Measurements from ENCODE around the gene ACTN1.

Gene ACTN1

DNA sequence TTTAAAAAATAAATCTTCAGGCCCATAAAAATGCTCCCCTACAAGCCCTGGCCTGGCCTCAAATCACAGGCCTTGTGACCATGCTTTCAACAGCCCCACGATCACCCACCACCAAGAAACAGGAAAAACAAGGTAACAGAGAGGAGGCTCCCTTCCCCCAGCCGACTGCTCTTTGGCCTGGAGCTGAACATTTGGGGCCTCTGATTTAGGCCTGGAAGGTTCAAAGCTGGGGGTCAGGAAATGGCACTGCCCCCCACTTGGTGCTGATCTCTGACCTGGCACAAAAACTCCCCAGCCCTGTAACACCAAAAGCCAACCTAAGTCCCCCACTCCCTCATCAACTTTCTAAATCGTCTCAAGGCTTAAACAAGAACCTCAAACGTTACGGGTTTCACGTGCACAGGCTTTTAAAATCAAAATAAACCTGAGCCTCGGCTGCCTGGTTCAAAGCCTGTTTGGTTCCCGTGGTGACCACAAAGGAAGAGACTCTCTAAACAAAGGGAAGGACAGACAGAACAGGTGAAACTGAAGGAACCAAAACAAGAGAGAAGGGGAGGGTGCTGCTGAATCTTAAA is 9.0 kb downstream of the ACTN1 start:
- no peak for DNase-seq

DNA sequence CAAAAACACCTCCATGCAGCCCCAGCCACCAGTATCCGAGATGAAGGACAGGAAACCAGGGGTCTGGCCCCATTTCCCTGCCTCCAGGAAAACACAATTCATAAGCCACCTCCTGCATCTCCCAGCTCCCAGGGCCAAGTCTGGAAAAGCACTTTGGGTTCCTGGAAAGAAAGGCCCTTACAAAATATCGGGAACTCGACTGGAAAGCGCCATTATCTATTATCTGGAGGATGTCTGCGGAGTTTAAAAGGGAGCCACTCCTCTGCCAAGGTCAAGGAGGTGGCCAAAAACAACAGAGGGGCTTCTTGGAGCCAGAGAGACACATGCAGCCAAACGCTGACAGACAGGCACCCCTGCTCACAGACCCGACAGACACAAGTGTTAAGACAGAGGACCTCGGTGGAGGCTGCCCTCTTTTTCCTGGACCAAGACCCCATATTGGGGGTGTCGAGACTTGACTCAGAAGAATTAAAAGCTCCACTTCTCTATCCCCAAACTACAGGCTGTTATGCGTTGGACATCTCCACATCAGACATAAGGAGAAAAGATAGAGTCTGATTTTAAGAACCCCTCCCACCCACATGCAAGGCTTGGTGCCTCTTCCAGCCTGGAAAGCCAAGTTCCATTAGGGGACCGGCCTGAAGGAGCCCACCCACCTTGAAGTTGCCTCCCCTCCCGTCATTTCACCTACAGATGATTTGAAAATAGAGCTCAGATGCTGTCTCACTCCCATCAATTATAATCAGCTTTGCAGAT is 9.6 kb downstream of the ACTN1 start:
- DNase-seq: peak in 1 of 58 donors; percentile 34

DNA sequence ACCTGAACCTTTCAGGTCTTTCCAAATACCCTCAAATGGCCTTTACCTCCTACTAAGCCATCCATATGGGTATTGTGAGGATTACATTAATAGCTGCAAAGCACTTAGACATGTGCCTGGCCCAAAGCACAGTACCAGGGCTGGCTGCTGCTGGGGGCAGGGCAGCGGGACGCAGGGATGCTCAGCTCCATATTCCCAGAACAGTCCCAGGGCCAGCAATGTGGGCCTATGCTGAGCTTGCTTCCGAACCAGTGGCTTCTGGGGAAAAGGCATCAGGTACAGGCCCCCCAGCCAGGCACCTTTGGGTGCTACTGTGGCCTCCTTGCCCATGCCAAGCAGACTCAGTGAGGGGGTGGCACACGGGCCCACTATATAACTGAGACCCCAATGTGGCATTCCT is 10.4 kb downstream of the ACTN1 start:
- DNase-seq: no peak

DNA sequence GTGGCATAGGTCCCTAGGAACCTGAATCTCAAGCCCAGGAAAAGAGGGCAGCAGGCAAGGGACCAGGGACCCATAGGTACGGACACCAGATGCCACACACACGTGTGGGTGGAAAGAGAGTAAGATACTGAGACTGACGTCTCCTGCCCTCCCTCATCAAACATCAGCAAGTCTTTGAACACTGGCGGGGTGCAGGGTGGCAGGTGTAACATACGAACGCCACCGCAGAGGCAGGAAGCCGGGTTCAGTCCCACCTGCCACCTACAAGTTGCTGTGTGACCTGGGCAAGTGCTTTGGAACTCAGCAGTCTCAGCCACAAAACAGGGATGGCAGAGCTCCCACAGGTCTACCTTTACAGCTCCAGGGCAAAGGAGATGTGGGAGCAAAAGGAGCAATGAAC is 11.1 kb downstream of the ACTN1 start:
- DNase-seq: no peak

DNA sequence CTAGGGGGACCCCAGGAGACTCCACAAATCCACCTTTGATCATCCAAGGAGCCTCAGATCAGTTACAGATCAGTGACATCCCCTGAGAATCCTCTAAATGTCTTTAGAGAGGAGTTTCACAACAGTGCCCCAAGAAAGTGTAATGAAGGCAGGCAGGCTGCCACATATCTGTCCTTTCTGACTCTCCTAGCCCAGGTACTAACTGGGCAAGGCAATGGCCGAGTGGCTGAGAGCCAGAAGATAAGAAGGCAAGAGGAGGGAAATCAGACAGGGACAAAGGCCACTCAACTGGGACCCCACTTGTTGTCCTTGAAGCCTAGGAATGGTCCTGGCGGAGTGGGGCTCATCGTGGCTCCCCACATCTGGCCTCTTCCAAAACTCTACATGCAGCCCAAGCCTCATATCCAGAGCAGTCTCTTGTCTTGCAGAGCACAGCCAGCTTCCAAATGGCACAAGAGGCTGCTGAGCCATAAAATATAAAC is 11.6 kb downstream of the ACTN1 start:
- no peak for DNase-seq

DNA sequence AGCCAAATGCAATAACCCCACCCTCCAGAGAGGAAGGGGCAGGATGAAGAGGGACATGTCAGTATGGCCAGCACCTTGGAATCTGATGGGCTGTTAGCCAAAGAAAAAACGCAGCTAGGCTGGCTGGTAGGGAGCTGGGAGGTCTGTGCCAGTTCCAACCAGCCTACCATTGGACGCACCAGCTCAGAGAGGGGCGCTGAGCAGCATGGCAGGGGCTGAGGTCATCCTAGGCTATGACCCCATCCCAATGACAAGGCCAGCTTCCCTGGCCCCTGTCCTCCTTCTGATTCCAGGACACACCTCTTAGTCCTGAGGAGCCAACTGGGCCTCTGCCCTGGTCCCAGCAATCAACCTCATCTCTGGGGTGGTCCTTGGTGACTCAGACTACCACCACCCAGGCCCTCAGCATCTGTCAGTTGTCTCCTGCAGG is 12.2 kb downstream of the ACTN1 start:
- DNase-seq: no peak

DNA sequence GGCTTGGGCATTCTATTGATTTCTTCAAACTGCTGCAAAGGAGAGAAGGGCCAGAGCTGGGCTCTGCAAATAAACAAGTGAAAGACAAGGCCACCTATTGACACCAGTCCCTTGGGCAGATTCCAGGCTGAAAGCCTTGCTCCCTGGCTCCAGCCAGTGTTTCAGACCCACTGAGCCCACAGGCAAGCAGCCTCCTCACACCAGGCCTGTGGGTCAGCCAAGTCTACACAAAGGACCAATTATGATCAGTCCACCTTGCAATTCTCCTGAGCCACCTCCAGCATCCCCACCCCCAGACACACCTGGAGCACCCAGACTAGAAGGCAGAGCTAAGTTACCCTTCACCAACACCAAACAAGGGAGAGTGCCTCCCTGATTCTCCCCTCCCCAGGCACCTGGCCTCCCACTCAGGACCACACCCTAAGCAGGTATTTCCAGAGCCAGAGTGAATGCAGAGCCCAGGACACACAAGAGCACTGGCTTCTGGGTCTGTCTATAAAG is 13.8 kb downstream of the ACTN1 start:
- peak in 8 of 58 donors; percentile 12 to 23 (median 17) for DNase-seq

DNA sequence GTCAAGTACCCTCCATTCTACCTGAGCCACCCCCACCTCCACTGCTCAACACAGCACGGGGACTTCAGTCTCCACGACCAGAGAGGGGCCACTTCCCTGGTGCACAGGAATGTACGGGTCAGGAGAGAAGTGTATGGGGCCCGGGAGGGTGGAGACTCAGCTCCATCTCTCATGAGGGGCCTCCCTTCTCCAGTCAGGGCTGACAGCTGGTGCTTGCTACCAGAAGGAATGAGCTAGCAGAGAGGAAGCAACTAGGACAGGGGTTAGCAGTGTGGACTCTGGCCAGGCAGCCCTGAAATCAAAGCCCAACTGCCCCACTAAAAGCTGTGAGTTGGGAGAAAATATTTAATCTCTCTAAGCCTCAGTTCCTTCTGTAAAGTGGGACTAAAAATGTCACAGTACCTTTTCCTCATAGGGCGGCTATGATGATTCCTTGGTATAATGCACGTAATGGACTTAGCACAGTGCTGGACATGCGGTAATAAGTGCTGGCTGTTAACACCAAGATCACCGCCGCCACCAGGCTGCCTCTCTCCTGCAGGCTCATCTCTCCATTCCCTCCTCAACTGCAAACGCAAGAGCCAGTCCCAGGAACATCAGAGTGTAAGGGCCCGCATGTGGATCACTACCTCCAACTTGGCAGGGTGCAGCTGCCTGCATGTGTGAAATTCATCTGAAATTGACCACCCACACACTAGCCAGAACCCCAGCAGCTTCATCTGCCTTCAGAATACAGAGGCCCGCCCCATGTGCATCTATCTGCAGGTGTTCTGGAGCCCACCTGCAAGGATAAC is 14.6 kb downstream of the ACTN1 start:
- DNase-seq: peak in 6 of 58 donors; percentile 9 to 71 (median 22)

DNA sequence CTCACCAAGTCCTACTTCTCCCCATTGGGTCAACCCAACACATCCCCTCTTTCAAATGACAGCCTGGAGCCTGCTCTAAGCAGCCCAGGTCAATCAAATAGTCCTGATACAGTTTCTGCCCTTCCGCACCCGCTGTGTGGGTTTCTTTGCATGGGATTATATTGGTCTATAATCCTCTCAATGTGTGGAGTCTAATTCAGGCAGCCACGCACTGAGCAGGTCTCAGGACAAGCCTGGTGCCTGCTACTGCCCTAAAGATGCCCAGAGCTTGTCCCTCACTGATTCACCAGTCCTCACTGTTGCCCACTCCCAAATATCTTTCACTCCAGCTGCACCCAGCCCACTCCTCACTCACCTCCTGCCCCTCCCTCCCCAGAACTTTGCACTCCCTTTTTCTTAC is 16.4 kb downstream of the ACTN1 start:
- DNase-seq: no peak

DNA sequence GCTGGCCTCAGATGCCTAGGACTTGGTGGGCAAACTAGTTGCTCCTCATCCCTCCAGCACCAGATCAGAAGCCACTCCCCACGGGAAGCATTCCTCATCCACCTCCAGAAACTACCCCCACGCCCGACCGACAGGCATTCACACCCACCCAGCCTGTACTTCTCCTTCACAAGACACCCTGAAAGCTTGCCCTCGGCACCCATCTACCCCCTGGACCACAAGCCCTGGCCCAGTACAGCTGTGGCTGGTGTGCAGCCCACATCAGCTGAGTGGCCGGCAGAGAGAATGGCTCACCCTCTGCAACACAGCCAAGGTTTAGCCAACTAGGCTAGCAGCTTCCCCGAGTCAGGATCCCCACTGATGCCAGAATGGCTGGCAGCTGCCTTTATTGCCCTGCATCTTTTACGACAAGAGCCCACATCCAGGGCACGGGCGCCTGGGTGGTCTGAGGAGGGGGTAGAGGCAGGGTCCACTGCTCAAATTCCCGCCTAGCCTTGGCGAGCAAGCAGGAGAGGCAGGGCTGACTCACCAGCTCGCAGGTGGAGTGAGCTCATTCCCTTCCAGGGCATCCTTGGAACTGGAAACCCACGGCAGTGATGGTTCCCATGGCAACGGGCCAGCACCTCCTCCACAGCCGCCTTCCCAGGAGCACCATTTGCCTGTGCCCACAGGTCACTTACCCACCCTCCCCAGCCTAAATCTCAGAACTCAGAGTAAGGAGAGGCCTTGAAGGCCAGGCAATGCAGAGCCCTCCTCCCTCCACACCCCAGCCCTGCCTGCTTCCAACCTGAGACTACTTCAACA is 17.1 kb downstream of the ACTN1 start:
- peak in 36 of 58 donors; percentile 10 to 72 (median 49) for DNase-seq

DNA sequence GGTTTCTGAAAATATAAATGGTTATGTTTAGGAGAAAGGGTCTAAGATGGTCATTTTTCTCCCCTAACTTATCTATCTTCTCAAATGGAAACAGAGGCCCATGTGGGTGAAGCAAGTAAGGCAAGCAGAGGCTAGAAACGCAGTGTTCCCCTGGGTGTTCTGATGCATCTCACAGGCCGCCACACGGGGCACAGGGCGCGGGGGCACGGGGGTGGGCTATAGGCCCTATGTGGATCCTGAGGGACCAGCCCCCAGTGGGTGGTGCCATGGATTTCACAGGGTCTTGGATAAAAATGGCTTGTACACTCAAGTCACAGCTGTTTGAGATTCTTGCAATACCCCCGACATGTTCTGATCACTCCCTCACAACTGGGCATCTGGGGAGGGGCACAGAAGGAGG is 17.7 kb downstream of the ACTN1 start:
- no peak for DNase-seq

DNA sequence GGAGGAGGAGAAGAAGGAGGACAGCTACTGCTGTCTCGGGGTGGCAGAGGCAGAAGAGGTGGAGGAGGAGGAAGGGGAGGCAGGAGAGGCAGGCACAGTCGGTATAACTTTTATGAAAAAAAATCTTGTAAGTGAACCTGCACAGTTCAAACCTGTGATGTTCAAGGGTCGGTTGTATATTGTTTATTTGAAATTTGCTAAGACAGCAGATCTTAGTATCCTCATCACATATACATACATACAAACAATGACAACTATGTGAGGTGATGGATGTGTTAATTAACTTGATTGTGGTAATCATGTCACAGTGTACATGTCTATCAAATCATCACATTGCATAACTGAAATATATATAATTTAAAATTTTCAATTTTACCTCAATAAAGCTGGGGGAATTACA is 19.0 kb downstream of the ACTN1 start:
- DNase-seq: no peak

DNA sequence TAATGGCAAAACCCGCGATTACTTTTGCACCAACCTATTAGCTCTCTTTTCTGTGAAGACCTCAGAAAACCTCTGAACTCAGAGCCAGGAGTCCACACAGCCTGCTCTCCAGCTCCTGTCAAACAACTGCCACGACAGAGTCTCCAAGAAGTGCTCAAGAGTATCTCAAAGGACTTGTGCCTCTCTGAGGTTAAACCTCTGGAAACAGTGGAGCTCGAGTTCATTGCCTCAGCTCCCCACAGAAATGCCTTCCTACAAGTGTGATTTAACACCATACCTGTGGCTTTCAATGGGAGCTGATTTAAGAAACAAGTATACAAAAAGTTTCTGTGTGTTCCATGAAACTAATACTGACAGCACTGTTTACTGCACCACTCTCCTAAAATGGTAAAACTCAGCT is 20.1 kb downstream of the ACTN1 start:
- no peak for DNase-seq

DNA sequence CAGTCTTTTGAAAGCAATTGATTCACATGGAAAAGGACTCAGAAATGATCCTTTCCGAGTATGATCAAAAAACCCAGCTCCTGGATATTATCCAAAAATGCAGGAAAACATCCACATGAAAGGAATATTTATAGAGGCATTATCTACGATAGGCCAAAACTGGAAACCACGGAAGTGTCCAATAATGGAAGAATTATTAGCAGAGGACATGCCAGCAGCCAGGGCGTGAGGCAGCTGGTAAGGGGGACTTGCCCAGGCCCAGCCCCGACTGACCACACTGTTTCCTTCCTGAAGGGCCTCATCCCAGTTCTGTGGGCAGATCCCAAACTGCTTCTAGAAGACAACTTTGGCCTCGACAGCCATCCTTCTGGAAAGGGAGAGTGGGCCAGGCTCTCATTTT is 20.5 kb downstream of the ACTN1 start:
- DNase-seq: no peak

DNA sequence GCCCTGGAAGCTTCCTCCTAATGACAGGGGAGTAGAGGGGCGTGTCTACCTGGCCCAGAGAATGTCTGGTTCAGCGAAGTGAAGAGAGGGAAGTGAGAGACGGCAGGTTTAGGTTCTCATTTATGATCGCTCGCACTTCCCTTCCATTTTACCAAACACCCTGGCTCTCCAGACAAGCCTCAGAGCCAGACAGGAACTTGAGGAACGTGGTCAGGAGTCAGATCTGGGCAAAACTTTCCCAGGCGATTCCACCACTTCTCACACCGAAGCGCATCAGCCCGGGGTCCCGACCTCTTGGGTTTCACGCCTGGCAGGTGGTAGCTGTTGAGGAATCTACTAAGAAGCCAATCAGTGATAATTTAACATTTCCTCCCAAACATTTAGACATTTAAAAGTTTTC is 21.3 kb downstream of the ACTN1 start:
- no peak for DNase-seq

DNA sequence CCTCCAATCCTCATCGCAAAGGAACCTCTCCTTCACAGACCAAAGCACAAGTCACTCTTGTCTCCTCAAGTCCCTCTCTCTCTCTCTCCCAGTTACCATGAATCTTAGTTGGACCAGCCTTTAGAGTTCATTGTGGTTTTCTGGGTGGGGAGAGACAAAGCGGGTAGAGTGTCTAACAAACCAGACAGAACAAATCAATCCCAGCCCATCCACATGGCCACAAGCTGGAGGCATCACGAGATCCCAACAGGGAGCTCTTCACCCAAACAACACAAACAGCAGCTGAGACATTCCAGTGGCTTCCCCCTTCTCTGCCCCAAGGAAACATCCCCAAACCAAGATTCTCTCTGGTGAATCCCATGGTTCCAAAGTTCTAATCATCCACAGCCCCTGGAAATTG is 22.4 kb downstream of the ACTN1 start:
- no peak for DNase-seq

DNA sequence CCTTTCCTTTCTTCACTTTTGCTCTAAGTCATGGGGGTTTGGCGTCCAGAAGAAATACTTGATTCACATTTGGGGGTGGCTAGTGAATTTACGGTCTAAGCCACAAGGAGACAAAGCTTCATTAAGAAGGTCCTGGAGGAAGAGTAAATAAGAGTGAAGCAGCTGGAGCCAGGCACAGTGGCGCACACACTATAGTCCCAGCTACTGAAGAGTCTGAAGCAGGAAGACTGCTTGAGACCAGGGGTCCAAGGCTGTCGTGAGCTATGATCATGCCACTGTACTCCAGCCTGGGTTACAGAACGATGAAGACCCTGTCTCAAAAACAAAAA is 23.3 kb downstream of the ACTN1 start:
- DNase-seq: no peak

DNA sequence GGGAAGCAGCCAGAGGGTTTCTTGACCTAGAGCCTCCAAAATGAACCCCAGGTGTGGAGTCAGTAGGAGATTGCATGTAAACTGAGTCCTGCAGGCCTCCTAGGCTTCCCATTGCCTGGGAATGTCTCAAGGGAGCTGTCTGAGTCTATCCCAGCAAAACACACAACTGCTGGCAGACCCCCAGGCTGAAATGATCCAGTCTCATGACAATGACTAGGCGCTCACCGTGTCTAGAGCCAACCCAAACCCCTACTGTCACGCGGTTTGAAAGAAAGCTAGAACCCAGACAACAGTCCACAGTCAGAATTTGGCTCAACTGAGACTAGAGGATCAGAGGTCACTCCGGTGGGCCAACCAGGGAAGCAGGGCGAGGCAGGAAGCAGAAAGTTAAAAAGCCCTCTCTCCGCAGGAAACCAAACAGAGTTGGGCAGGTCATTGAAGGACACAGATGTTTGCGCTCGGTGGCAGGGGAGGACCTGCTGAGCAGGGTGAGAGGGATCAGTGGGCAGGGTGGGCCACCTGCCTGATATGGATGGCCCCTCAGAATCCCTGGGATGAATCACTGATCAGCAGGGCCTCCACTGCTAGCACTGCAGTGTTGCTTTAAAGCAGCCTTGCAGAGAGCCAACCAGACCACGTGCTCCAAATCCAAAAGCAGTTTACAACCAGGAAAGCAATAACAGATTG is 23.8 kb downstream of the ACTN1 start:
- no peak for DNase-seq

DNA sequence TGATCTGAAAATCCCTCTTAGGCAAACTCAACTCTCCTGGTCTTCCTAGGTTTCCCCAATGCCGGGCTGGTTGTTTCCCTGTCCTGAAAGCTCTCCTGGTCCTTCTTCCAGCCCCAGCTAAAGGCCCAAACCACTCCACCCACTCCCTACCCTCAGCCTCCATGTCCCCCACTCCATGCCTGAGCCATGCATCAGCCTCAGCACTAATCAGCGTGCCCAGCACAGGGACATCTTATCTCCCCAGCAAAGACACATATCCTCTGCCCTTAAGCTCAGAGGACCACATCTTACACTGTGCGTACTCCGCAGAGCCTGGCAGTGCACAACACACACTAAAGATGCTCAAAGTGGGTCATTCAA is 25.9 kb downstream of the ACTN1 start:
- DNase-seq: no peak

DNA sequence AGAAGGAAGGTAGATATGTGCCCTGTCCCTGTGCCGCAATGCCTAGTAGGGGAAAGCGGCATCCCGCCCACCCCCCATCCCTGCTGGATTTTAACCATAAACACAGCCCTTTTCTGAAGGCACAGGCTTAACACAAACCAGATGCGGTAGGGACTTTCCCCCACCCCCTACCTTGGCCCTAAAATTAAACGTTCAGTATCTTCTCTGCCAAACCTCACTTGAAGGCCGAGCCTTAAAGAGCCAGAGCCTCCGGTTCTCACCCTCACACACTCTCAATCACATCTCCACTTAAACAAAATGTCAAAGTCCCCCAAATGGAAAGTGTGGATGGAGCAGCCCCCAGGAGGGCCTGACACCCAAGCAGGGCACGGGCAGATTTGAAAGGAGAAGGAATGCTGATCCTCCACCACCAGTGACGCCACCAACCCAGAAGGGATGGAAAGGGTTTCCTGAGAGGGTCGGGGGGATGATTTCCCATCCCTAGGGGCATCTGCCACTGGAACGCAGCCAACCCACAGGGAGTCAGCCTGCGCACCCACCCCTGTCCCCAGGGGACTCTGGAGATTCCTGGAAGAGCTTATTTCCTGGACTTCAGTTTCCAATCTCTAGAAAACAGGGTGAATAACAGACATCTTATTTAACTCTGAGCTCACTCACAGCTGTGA is 26.4 kb downstream of the ACTN1 start:
- DNase-seq: no peak
